Activated CD4-positive, alpha-beta T cell treated with anti-CD3 and anti-CD28 coated beads for 4 hours (primary cell): ENCODE measurements around the gene FNIP2.
"Not testable (repeated sequence)": the region's sequence is repeated elsewhere in the genome, so short reads cannot be mapped to it uniquely, and the experiment has no call there.

Experiments used
- DNase-seq, 2 donors: peaks; one replicate each; pipeline ENCODE4 v3.0.0-alpha.2; 2020

FNIP2 gene

DNA sequence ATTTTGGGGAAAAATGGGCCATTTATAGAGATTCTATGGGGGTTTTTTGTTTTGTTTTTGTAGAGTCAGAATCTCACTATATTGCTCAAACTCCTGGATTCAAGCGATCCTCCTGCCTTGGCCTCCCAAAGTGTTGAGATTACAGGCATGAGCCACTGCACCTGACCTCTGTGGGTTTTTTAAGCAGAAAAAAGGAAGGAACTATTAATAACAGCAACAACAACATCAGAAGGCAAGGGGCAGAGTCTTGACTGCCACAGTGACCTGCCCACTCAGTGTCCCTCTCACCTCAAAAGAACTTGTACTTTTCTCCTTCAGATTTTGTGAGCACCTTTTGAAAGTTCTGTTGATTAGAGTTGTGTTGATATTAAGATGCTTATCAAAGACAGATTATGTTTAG is 48.1 kb downstream of the FNIP2 start:
- no peak for DNase-seq

DNA sequence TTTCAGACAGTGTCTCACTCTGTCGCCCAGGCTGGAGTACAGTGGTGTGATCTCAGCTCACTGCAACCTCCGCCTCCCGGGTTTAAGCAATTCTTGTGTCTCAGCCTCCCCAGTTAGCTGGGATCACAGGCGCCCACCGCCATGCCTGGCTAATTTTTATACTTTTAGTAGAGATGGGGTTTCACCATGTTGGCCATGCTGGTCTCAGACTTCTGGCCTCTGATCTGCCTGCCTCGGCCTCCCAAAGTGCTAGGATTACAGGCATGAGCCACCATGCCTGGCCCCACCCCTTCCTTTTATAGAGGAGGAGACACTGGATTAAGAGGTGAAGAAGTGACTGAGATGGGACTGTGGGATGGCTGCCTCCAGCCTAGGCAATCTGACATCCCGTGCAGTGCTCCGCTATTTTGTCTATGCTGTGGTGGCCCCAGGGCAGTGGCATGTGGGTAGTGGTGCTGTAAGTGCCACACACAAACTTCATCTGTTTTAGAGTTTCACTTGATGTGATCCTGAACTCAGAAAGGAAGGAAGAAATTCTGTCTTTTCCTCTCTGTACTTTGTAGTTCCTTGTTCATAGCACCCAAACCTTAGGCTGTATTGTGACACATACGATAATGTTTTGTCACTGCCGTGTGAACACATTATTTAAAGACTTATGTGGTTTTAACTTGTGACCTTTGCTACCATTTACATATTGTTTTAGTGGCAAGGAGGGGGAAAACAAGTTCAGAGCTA is 48.9 kb downstream of the FNIP2 start:
- DNase-seq, result no peak

GRCh38 chr4:158818560-158819140 is 49.8 kb downstream of the FNIP2 start:
- no peak for DNase-seq

- no peak for DNase-seq
These were observed 51.3 kb downstream of the FNIP2 start for GRCh38 chr4:158819942-158820786.

GRCh38 chr4:158821228-158821971 is 52.6 kb downstream of the FNIP2 start:
- no peak for DNase-seq

- no peak for DNase-seq
These were observed 53.5 kb downstream of the FNIP2 start for GRCh38 chr4:158822348-158822747.

- DNase-seq, result no peak
These were observed 54.6 kb downstream of the FNIP2 start for GRCh38 chr4:158823461-158823873.

GRCh38 chr4:158824425-158825274 is 55.8 kb downstream of the FNIP2 start:
- DNase-seq, result no peak

GRCh38 chr4:158825433-158826036 is 56.7 kb downstream of the FNIP2 start:
- DNase-seq, result no peak

DNA sequence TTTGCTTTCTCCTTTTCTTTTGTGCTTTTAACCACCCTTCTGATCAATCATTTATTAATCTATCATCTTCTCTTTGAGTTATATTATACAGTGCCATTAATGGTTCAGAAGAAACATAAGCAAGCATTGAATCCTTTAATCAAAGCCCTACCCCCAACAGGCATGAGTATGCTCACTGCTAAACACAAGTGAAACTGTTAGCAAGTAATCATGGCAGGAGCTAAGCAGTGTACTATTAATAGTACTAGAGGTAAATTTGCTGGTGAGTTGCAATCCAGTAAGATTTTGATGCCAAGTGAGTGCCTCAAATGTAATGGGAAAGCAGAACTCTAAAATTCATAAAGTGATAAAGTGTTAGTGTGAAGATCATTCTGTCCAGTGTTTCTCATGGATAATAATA is 57.2 kb downstream of the FNIP2 start:
- no peak for DNase-seq

GRCh38 chr4:158826882-158827281 is 58.1 kb downstream of the FNIP2 start:
- DNase-seq, result no peak

DNA sequence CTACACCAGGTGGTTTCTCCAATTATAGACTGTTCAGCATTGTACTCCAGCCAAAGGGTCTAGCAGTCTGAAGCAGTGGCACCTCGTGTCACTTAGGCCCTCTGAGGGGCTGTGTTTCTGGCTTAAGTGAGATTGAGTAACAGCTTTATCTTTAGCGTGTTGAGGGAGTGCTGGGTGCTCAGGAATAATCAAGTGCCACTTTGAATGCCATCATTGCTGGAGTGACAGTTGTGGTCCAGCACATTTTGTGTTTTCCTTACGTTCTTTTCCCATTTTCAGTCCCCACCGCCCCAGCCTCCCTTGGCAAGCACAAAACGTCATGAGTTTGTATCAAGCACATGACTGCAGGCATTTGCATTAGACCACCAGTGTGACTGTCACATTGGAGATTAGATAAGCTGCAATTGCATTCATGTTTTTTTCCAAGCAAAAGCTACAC is 58.7 kb downstream of the FNIP2 start:
- no peak for DNase-seq

- not testable (repeated sequence) for DNase-seq
These were observed 59.3 kb downstream of the FNIP2 start for GRCh38 chr4:158828151-158828550.

- DNase-seq, result no peak
These were observed 60.4 kb downstream of the FNIP2 start for GRCh38 chr4:158829254-158829653.

DNA sequence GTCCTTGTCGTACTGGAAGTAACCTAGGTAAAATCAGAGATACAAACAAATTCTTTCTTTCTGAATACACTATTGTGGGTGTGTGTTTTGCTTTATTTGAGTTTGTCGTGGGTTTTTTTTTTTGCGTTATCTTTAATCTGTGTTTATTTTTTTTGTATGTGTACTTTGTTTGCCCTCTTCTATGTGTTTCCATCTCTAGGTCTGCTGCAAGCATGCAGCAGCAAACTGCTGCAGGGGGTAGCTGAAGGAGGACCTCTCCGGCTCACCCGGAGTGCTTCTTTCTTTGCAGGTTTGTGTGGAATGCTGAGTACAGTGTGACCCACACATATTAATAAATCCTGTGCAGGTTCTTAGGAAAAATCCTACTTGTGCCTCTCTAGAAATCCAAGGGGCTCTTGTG is 64.8 kb downstream of the FNIP2 start:
- DNase-seq, result no peak

DNA sequence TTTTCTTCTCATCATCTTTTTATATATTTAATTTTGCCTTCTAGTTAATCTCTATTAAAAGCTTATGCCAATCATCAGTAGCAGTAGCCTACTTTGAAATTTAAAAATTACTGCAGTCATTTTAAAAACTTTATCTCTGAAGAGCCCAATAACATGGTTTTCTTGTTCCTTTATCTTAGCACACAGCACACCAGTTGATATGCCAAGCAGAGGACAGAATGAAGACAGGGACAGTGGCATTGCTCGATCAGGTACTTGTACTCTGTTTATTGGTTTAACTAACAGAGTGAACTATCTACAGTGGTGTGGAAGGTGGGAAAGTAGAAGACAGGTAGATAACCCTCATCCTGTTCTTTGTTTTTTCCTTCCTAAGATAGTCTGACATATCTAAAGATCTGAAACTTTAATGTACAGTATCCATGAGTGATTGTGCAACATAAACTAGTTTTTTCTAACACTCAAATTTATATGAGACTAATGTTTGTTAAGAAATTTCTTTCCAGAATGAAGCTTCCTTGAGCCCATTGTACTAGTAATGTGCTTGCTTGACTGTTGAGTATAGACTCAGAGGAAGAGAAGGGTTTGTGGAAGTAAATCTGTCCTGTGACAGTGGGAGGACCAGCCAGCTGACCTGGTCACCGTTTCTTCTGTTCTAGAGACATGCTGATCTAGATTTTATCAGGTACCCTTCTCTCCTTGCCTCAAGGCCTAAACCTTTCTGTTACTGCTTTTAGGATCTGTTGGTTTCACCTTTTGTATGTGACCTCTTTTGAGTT is 66.6 kb downstream of the FNIP2 start:
- no peak for DNase-seq

DNA sequence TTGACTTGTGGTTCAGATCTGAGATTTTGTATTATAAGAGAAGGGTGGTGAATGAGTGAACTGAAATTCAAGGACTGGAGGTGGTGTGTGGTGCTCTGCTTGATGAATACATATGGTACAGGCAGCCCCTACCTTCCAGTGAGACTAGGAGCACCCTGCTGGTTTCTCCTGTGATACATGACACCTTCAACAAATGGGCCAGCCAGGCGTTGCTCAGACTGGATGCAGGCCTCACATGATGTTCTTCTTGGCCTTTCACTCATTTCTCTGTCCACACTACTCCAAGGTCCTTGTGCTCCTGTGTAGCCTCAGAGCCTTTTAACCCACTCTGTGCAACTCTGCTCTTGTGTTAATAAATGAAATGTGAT is 67.2 kb downstream of the FNIP2 start:
- no peak for DNase-seq

- no peak for DNase-seq
These were observed 68.1 kb downstream of the FNIP2 start for GRCh38 chr4:158836828-158837449.

- no peak for DNase-seq
These were observed 68.8 kb downstream of the FNIP2 start for GRCh38 chr4:158837527-158838141.

- no peak for DNase-seq
These were observed 71.3 kb downstream of the FNIP2 start for GRCh38 chr4:158840131-158840530.
